Measurements from ENCODE around the gene AMBRA1.

AMBRA1 gene

GRCh38 chr11:46506483-46506791 is 87.4 kb downstream of the AMBRA1 start:
- DNase-seq (ENCODE audit: low spot score): no peak

GRCh38 chr11:46505741-46506482 is 87.9 kb downstream of the AMBRA1 start:
- DNase-seq (ENCODE audit: low spot score): no peak

GRCh38 chr11:46504817-46505613 is 88.8 kb downstream of the AMBRA1 start:
- DNase-seq (ENCODE audit: low spot score): no peak

GRCh38 chr11:46499821-46500220 is 94.0 kb downstream of the AMBRA1 start:
- DNase-seq (ENCODE audit: low spot score): no peak

- DNase-seq (ENCODE audit: low spot score): no peak
These were observed 94.9 kb downstream of the AMBRA1 start for GRCh38 chr11:46498968-46499367.

GRCh38 chr11:46498179-46498578 is 95.6 kb downstream of the AMBRA1 start:
- no peak for DNase-seq (ENCODE audit: low spot score)

- DNase-seq (ENCODE audit: low spot score): no peak
These were observed 96.3 kb downstream of the AMBRA1 start for GRCh38 chr11:46497498-46497897.

- peak; percentile 43 for DNase-seq (ENCODE audit: low spot score)
These were observed 100.0 kb downstream of the AMBRA1 start for GRCh38 chr11:46493791-46494190.

- peak; percentile 47 for DNase-seq (ENCODE audit: low spot score)
These were observed 101.3 kb downstream of the AMBRA1 start for GRCh38 chr11:46492532-46492931.

GRCh38 chr11:46491661-46492330 is 102.0 kb downstream of the AMBRA1 start:
- peak; percentile 20 for DNase-seq (ENCODE audit: low spot score)

GRCh38 chr11:46490666-46491065 is 103.2 kb downstream of the AMBRA1 start:
- DNase-seq (ENCODE audit: low spot score): peak; percentile 20

GRCh38 chr11:46489656-46490560 is 103.9 kb downstream of the AMBRA1 start:
- DNase-seq (ENCODE audit: low spot score): peak; percentile 33

GRCh38 chr11:46485856-46486443 is 107.9 kb downstream of the AMBRA1 start:
- no peak for DNase-seq (ENCODE audit: low spot score)

GRCh38 chr11:46484101-46484500 is 109.7 kb downstream of the AMBRA1 start:
- no peak for DNase-seq (ENCODE audit: low spot score)

- no peak for DNase-seq (ENCODE audit: low spot score)
These were observed 112.9 kb downstream of the AMBRA1 start for GRCh38 chr11:46480909-46481308.

- DNase-seq (ENCODE audit: low spot score): no peak
These were observed 113.6 kb downstream of the AMBRA1 start for GRCh38 chr11:46480166-46480726.

- DNase-seq (ENCODE audit: low spot score): no peak
These were observed 114.2 kb downstream of the AMBRA1 start for GRCh38 chr11:46479601-46480000.

- no peak for DNase-seq (ENCODE audit: low spot score)
These were observed 115.6 kb downstream of the AMBRA1 start for GRCh38 chr11:46478196-46478595.

- DNase-seq (ENCODE audit: low spot score): no peak
These were observed 116.7 kb downstream of the AMBRA1 start for GRCh38 chr11:46477136-46477535.

GRCh38 chr11:46475926-46476545 is 117.8 kb downstream of the AMBRA1 start:
- no peak for DNase-seq (ENCODE audit: low spot score)
